IMR-90 (cell line): ENCODE results near the gene CSRNP3. TPM values are rescaled to one million over a fixed set of nuclear protein-coding genes. Genes with fewer than 3 reads are reported as not detected.

ENCODE experiments used
- ATAC-seq: fragments of 200-7000 bp; cut with Tn5 transposase; 2 replicates; pipeline ENCODE4 v1.9.1; 2020; ENCODE audit warnings: low read depth, mild to moderate bottlenecking, moderate library complexity
- BruUV-seq: library from RNA; stranded (reverse); fragments of 400-500 nt; replicated peaks from 2 replicates; lab custom pipeline; 2021; lab: Mats Ljungman, UMichigan
- CTCF ChIA-PET: fragments of 300-600 bp; formaldehyde crosslinking; extraction: SDS; loops from one replicate; lab custom pipeline; 2021; ENCODE audit warnings: antibody characterized with exemption; lab: Yijun Ruan, JAX
- POLR2A ChIA-PET: fragments of 300-600 bp; sonication (Branson Sonifier 250); formaldehyde crosslinking; loops from one replicate; lab custom pipeline; 2022; ENCODE audit warnings: antibody characterized with exemption; ENCODE audit not compliant: unreplicated experiment; lab: Charles Lee
- DNase-seq: peaks from one replicate; pipeline ENCODE4 v3.0.0; 2013
- H2AFZ ChIP-seq: replicated peaks from 2 replicates; pipeline ENCODE3; 2013; ENCODE audit warnings: low read length, mild to moderate bottlenecking; ENCODE audit not compliant: poor library complexity
- H2AK5ac ChIP-seq: 2 replicates; pipeline ENCODE4 v1.6.1; 2013; ENCODE audit warnings: low read depth, low read length, inconsistent platforms
- H2AK9ac ChIP-seq: replicated peaks from 2 replicates; pipeline ENCODE3; 2013; ENCODE audit warnings: mild to moderate bottlenecking, low read depth, low read length, moderate library complexity; ENCODE audit not compliant: poor library complexity
- H2BK120ac ChIP-seq: 2 replicates; pipeline ENCODE4 v1.6.1; 2013; ENCODE audit warnings: low read depth, low read length, inconsistent platforms
- H2BK15ac ChIP-seq: 3 replicates; pipeline ENCODE4 v1.6.1; 2013; ENCODE audit warnings: low read depth, low read length, inconsistent platforms
- H2BK20ac ChIP-seq: 2 replicates; pipeline ENCODE4 v1.6.1; 2013; ENCODE audit warnings: low read depth, mild to moderate bottlenecking, inconsistent platforms, low read length, moderate library complexity
- H2BK5ac ChIP-seq: 2 replicates; pipeline ENCODE4 v1.6.1; 2013; ENCODE audit warnings: mild to moderate bottlenecking, low read depth, low read length, inconsistent platforms; ENCODE audit not compliant: poor library complexity, severe bottlenecking
- H3K14ac ChIP-seq: replicated peaks from 2 replicates; pipeline ENCODE4 v1.6.1; 2013; ENCODE audit warnings: low read depth, low read length, inconsistent platforms
- H3K18ac ChIP-seq: 2 replicates; pipeline ENCODE4 v1.6.1; 2013; ENCODE audit warnings: low read depth, low read length, control low read depth
- H3K23ac ChIP-seq: 2 replicates; pipeline ENCODE4 v1.6.1; 2013; ENCODE audit warnings: low read depth, low read length, inconsistent platforms
- H3K27ac ChIP-seq: 2 replicates; pipeline ENCODE4 v1.5.1; 2013; ENCODE audit warnings: mild to moderate bottlenecking, control low read depth, low read length; ENCODE audit not compliant: insufficient read depth
- H3K27me3 ChIP-seq: 2 replicates; pipeline ENCODE4 v1.6.1; 2013; ENCODE audit warnings: low read length; ENCODE audit not compliant: control insufficient read depth, insufficient read depth
- H3K36me3 ChIP-seq: 2 replicates; pipeline ENCODE4 v1.6.1; 2013; ENCODE audit warnings: low read length, mixed read lengths; ENCODE audit not compliant: control insufficient read depth, insufficient read depth
- H3K4ac ChIP-seq: 2 replicates; pipeline ENCODE4 v1.6.1; 2013; ENCODE audit warnings: low read depth, low read length, inconsistent platforms
- H3K4me1 ChIP-seq: 2 replicates; pipeline ENCODE4 v1.6.1; 2013; ENCODE audit warnings: low read length, mixed read lengths; ENCODE audit not compliant: control insufficient read depth, insufficient read depth
- H3K4me2 ChIP-seq: 2 replicates; pipeline ENCODE4 v1.6.1; 2013; ENCODE audit warnings: low read depth, mild to moderate bottlenecking, control low read depth, low read length, moderate library complexity
- H3K4me3 ChIP-seq: 2 replicates; pipeline ENCODE4 v1.5.1; 2013; ENCODE audit warnings: low read depth, mild to moderate bottlenecking, control low read depth, low read length, moderate library complexity; ENCODE audit not compliant: insufficient read depth
- H3K56ac ChIP-seq: 2 replicates; pipeline ENCODE4 v1.6.1; 2013; ENCODE audit warnings: low read length, inconsistent platforms; ENCODE audit not compliant: insufficient read depth; ENCODE audit errors: extremely low read depth
- H3K79me1 ChIP-seq, 2 experiments: 2 replicates each; pipeline ENCODE4 v1.6.1; 2013; ENCODE audit warnings: low read length in 2 of 2, inconsistent platforms in 1 of 2, low read depth in 1 of 2
- H3K9ac ChIP-seq: 2 replicates; pipeline ENCODE4 v1.6.1; 2013; ENCODE audit warnings: low read depth, low read length, control low read depth
- H3K9me1 ChIP-seq: 2 replicates; pipeline ENCODE4 v1.6.1; 2013; ENCODE audit warnings: low read length, inconsistent platforms; ENCODE audit not compliant: insufficient read depth
- H3K9me3 ChIP-seq: 2 replicates; pipeline ENCODE4 v1.6.1; 2013; ENCODE audit warnings: low read length; ENCODE audit not compliant: control insufficient read depth, insufficient read depth
- H4K20me1 ChIP-seq: 2 replicates; pipeline ENCODE4 v1.6.1; 2013; ENCODE audit warnings: low read length, inconsistent platforms; ENCODE audit not compliant: insufficient read depth
- H4K5ac ChIP-seq: 2 replicates; pipeline ENCODE4 v1.6.1; 2013; ENCODE audit warnings: mild to moderate bottlenecking, low read depth, low read length, control low read depth
- H4K8ac ChIP-seq, 2 experiments: 2 replicates each; pipeline ENCODE4 v1.6.1; 2013; ENCODE audit warnings: low read depth in 2 of 2, low read length in 2 of 2, control low read depth in 1 of 2, inconsistent platforms in 1 of 2
- H4K91ac ChIP-seq: 2 replicates; pipeline ENCODE4 v1.6.1; 2013; ENCODE audit warnings: low read depth, low read length, inconsistent platforms; ENCODE audit not compliant: insufficient read depth
- CEBPB ChIP-seq: IDR thresholded peaks from 2 replicates; pipeline ENCODE4 v1.6.1; 2012; ENCODE audit warnings: low read depth, low read length, improper control_type of control experiment
- MAFK ChIP-seq: IDR thresholded peaks from 2 replicates; pipeline ENCODE4 v1.6.1; 2012; ENCODE audit warnings: low read depth, low read length, improper control_type of control experiment
- WGBS, 2 experiments: methylation state at CpG; one replicate each; pipeline versions ENCODE4 v1.1.5 to v1.1.7; 2013; ENCODE audit warnings: missing lambda C conversion rate in 2 of 2; ENCODE audit not compliant: insufficient read length in 1 of 2; ENCODE audit errors: extremely low coverage in 2 of 2; 5-methylcytosine and 5-hydroxymethylcytosine counted together
- dilution Hi-C: fragments of 300-500 bp; cut with HindIII; formaldehyde crosslinking; loops from one replicate; pipeline ENCODE4 v1.14.3; 2018; ENCODE audit warnings: low sequenced_read_pairs; ENCODE audit not compliant: unreplicated experiment
- in situ Hi-C: fragments of 300-500 bp; cut with MboI; formaldehyde crosslinking; loops from 3 replicates; pipeline ENCODE4 v1.14.3; 2019; ENCODE audit warnings: low sequenced_read_pairs, inconsistent platforms, mixed read lengths
- intact Hi-C: fragments of 100-400 bp; cut with micrococcal nuclease; formaldehyde crosslinking; loops from 2 replicates; pipeline ENCODE4 v1.10.0; 2022
- polyA plus RNA-seq, 3 experiments: library from polyadenylated mRNA; depleted of rRNA; stranded (reverse); fragments of >200 nt; gene quantifications; 2 replicates each; pipeline ENCODE4 v1.2.3, GENCODE V29; 2012; ENCODE audit warnings: low replicate concordance in 1 of 3
- total RNA-seq: library from RNA; depleted of rRNA; stranded (reverse); fragments of >200 nt; gene quantifications from 2 replicates; pipeline ENCODE4 v1.2.3, GENCODE V29; 2012

Gene CSRNP3
- total and polyA plus RNA-seq, 2 of the 4 experiments (the other 2 are of a cell fraction), result 0.21 to 0.72 TPM

DNA sequence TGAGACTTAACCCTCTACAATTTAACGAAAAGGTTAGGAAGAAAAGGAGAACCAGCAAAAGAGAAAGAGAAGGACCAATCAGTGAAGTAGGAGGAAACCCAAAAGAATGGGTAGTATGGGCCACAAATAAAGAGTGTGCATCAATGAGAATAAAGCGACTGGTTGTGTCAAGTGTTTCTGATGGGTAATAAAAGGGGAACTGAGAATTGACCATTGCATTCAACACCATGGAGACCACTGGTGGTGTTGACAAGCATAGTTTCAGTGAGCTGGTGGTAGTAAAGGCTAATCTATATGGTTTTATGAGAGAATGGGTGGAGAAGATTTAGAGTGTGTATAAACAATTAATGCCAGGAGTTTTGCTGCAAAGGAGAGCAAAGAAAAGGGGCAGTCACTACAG is 75.4 kb downstream of the CSRNP3 start:
- no peaks in the 10 kb centered on the region for H4K20me1 ChIP-seq
- H2AK9ac ChIP-seq, result no peak overlapping the region
- H3K9me1 ChIP-seq, result no peaks in the 10 kb centered on the region
- H3K4ac ChIP-seq, result no peak overlapping the region
- no peaks in the 10 kb centered on the region for H3K4me1 ChIP-seq
- no peak overlapping the region for H2BK15ac ChIP-seq
- no peaks in the 10 kb centered on the region for H3K36me3 ChIP-seq
- no peak overlapping the region for H4K8ac ChIP-seq
- WGBS, 2 experiments, result no CpG with 5 or more reads among the region's 2 CpGs
- H3K9ac ChIP-seq, result no peak overlapping the region
- H3K27me3 ChIP-seq, result no peaks in the 10 kb centered on the region
- H3K27ac ChIP-seq, result no peak overlapping the region
- H3K4me2 ChIP-seq, result no peak overlapping the region
- H3K18ac ChIP-seq, result no peak overlapping the region
- no peak overlapping the region for H2BK5ac ChIP-seq
- CTCF ChIA-PET, result no interaction called here
- H2AK5ac ChIP-seq, result no peak overlapping the region
- H3K23ac ChIP-seq, result no peak overlapping the region
- POLR2A ChIA-PET, result no interaction called here
- no peak overlapping the region for H4K5ac ChIP-seq
- H2BK20ac ChIP-seq, result no peak overlapping the region
- H3K79me1 ChIP-seq, result no peaks in the 10 kb centered on the region
- intact Hi-C loops (no loop called here), dilution Hi-C loops (no loop called here), in situ Hi-C loops (no loop called here)
- H4K91ac ChIP-seq, result no peak overlapping the region
- DNase-seq (no peak), ATAC-seq (no peak)
- no peak overlapping the region for H3K4me3 ChIP-seq
- BruUV-seq, result no TSS peak
- no peaks in the 10 kb centered on the region for H3K9me3 ChIP-seq
- no peak overlapping the region for H3K14ac ChIP-seq
- H3K56ac ChIP-seq, result no peak overlapping the region
- H2BK120ac ChIP-seq, result no peak overlapping the region
- TF ChIP-seq MAFK (no peak), CEBPB (no peak)
- H2AFZ ChIP-seq, result no peak overlapping the region
